Measurements from ENCODE around the gene C6orf62.
"Not testable (repeated sequence)": the region's sequence is repeated elsewhere in the genome, so short reads cannot be mapped to it uniquely, and the experiment has no call there.

Gene C6orf62

GRCh38 chr6:24719125-24719971 is at the start of gene C6orf62:
Gene C6orf62 (minus strand): TSS chr6:24719154. CDS start chr6:24718668, 486 bp downstream.
- DNase-seq (ENCODE audit: low read depth): no peak

GRCh38 chr6:24768361-24768760 is 49.4 kb upstream of the C6orf62 start:
- no peak for DNase-seq (ENCODE audit: low read depth)

- no peak for DNase-seq (ENCODE audit: low read depth)
Measured at GRCh38 chr6:24766680-24767462, 47.9 kb upstream of the C6orf62 start.

GRCh38 chr6:24765968-24766367 is 47.0 kb upstream of the C6orf62 start:
- DNase-seq (ENCODE audit: low read depth): not testable (repeated sequence)

GRCh38 chr6:24764833-24765828 is 46.2 kb upstream of the C6orf62 start:
- DNase-seq (ENCODE audit: low read depth): not testable (repeated sequence)

GRCh38 chr6:24763578-24763977 is 44.6 kb upstream of the C6orf62 start:
- no peak for DNase-seq (ENCODE audit: low read depth)

- no peak for DNase-seq (ENCODE audit: low read depth)
Measured at GRCh38 chr6:24761851-24762250, 42.9 kb upstream of the C6orf62 start.

GRCh38 chr6:24761193-24761835 is 42.4 kb upstream of the C6orf62 start:
- DNase-seq (ENCODE audit: low read depth): no peak

- no peak for DNase-seq (ENCODE audit: low read depth)
Measured at GRCh38 chr6:24760210-24760609, 41.3 kb upstream of the C6orf62 start.

- DNase-seq (ENCODE audit: low read depth): no peak
Measured at GRCh38 chr6:24759718-24760117, 40.8 kb upstream of the C6orf62 start.

GRCh38 chr6:24757611-24758010 is 38.7 kb upstream of the C6orf62 start:
- DNase-seq (ENCODE audit: low read depth): no peak

GRCh38 chr6:24755279-24755678 is 36.3 kb upstream of the C6orf62 start:
- no peak for DNase-seq (ENCODE audit: low read depth)

- DNase-seq (ENCODE audit: low read depth): not testable (repeated sequence)
Measured at GRCh38 chr6:24754378-24754777, 35.4 kb upstream of the C6orf62 start.

- no peak for DNase-seq (ENCODE audit: low read depth)
Measured at GRCh38 chr6:24753545-24753944, 34.6 kb upstream of the C6orf62 start.

- no peak for DNase-seq (ENCODE audit: low read depth)
Measured at GRCh38 chr6:24752917-24753492, 34.1 kb upstream of the C6orf62 start.

- DNase-seq (ENCODE audit: low read depth): no peak
Measured at GRCh38 chr6:24752503-24752902, 33.5 kb upstream of the C6orf62 start.

- not testable (repeated sequence) for DNase-seq (ENCODE audit: low read depth)
Measured at GRCh38 chr6:24750878-24751277, 31.9 kb upstream of the C6orf62 start.

GRCh38 chr6:24749297-24749696 is 30.3 kb upstream of the C6orf62 start:
- no peak for DNase-seq (ENCODE audit: low read depth)

GRCh38 chr6:24744911-24745310 is 26.0 kb upstream of the C6orf62 start:
- DNase-seq (ENCODE audit: low read depth): no peak

GRCh38 chr6:24743944-24744335 is 25.0 kb upstream of the C6orf62 start:
- DNase-seq (ENCODE audit: low read depth): no peak

Data from non-pigmented ciliary epithelial cell (primary cell).